CD4-positive, alpha-beta T cell (primary cell): ENCODE data around the gene LPP. TPM values are rescaled to one million over a fixed set of nuclear protein-coding genes. Genes with fewer than 3 reads are reported as not detected.

ENCODE experiments used
- ATAC-seq: fragments of 200-7000 bp; cut with Tn5 transposase; one replicate; pipeline ENCODE4 v1.10.0; 2022; ENCODE audit warnings: mild to moderate bottlenecking; ENCODE audit not compliant: poor library complexity
- CTCF ChIA-PET: fragments of 350-600 bp; sonication (Branson Sonifier 250); formaldehyde crosslinking; loops from one replicate; lab custom pipeline; 2021; ENCODE audit warnings: antibody characterized with exemption, inconsistent platforms; lab: Charles Lee
- POLR2A ChIA-PET: fragments of 350-600 bp; sonication (Branson Sonifier 250); formaldehyde crosslinking; loops from one replicate; lab custom pipeline; 2021; ENCODE audit warnings: antibody characterized with exemption, inconsistent platforms; lab: Charles Lee
- DNase-seq, 14 experiments: peaks; one replicate each; pipeline ENCODE4 v3.0.0-alpha.2; 2013 to 2020; ENCODE audit warnings: mixed read lengths in 2 of 14
- H3K27ac ChIP-seq, 2 donors: one replicate each; pipeline versions ENCODE4 v1.5.1 to v1.7.0; 2013; ENCODE audit warnings: low read length in 2 of 2, low read depth in 1 of 2, mild to moderate bottlenecking in 1 of 2
- H3K27me3 ChIP-seq, 2 experiments: 1 replicate in 1 of 2; 2 replicates in 1 of 2; pipeline versions ENCODE4 v1.6.1 to v1.7.0; 2013; ENCODE audit warnings: low read length in 2 of 2, control low read depth in 1 of 2, mild to moderate bottlenecking in 1 of 2, moderate library complexity in 1 of 2; ENCODE audit not compliant: insufficient read depth in 2 of 2, control insufficient read depth in 1 of 2
- H3K36me3 ChIP-seq: one replicate; pipeline ENCODE4 v1.6.1; 2013; ENCODE audit warnings: low read length, control low read depth; ENCODE audit not compliant: insufficient read depth
- H3K4me1 ChIP-seq: one replicate; pipeline ENCODE4 v1.6.1; 2013; ENCODE audit warnings: low read length, control low read depth; ENCODE audit not compliant: insufficient read depth
- H3K4me3 ChIP-seq: one replicate; pipeline ENCODE4 v1.5.1; 2013; ENCODE audit warnings: mild to moderate bottlenecking, low read length, moderate library complexity
- H3K9me3 ChIP-seq, 2 experiments: 1 replicate in 1 of 2; 2 replicates in 1 of 2; pipeline versions ENCODE4 v1.6.1 to v1.7.0; 2013; ENCODE audit warnings: low read length in 2 of 2, mild to moderate bottlenecking in 2 of 2, control low read depth in 1 of 2, moderate library complexity in 1 of 2; ENCODE audit not compliant: control insufficient read depth in 1 of 2, insufficient read depth in 1 of 2
- H3K27ac Mint-ChIP-seq: one replicate; pipeline ENCODE4 v1.8.0; 2020; ENCODE audit warnings: mixed read lengths
- H3K27me3 Mint-ChIP-seq: one replicate; pipeline ENCODE4 v1.8.0; 2021; ENCODE audit warnings: mixed read lengths
- H3K36me3 Mint-ChIP-seq: one replicate; pipeline ENCODE4 v1.8.0; 2021; ENCODE audit warnings: low read depth, mixed read lengths
- H3K4me1 Mint-ChIP-seq: one replicate; pipeline ENCODE4 v1.8.0; 2021; ENCODE audit warnings: low read depth, mixed read lengths
- H3K4me3 Mint-ChIP-seq: one replicate; pipeline ENCODE4 v1.8.0; 2020; ENCODE audit warnings: mild to moderate bottlenecking, mixed read lengths
- H3K9me3 Mint-ChIP-seq: one replicate; pipeline ENCODE4 v1.8.0; 2020; ENCODE audit warnings: mixed read lengths
- intact Hi-C, 2 experiments: fragments of 100-400 bp; cut with DNase I in 1 of 2; cut with micrococcal nuclease in 1 of 2; formaldehyde crosslinking; loops; one replicate each; pipeline versions ENCODE4 v1.15.1 to v1.9.0; 2023 to 2025; cut with DNase I, micrococcal nuclease
- total RNA-seq, 174 experiments: library from RNA in 2 of 174; stranded (reverse) in 2 of 174; gene quantifications; one replicate each; pipeline ENCODE4 v1.2.3 and lab custom pipeline; 2021 to 2026
- TF ChIP-seq, protein P1 (sequence below): fragments of 200-600 bp; IDR thresholded peaks from one replicate; pipeline ENCODE4 v1.8.0; 2022; ENCODE audit warnings: antibody characterized with exemption, mild to moderate bottlenecking

LPP gene
- total RNA-seq, 2 experiments from 2014 or later: 45.6 to 45.9 TPM

DNA sequence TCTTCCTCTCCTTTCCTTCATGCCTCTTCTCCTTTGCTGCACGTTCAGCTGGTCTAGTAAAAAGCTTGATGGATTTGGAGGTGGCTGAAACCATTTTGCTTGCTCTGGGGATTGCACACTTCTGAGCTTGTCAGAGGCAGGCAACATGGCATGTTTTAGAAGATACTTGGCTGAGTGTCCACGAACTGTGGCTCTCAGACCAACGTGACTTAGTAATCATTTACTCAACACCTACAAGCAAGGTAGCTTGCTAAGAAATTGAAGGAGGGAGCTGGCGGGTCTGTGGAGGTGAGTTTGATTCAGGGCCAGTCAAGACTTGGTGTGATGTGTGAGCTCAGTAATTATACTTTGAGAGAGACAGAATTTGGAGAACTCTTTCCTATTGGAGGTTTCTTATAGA lies 196.0 kb downstream of the LPP start:
- H3K9me3 ChIP-seq: no peaks in the 10 kb centered on the region
- no peaks in the 10 kb centered on the region for H3K4me1 ChIP-seq
- no peaks in the 10 kb centered on the region for H3K4me1 Mint-ChIP-seq
- no peaks in the 10 kb centered on the region for H3K36me3 ChIP-seq
- no peaks in the 10 kb centered on the region for H3K9me3 Mint-ChIP-seq
- no peak overlapping the region for H3K4me3 Mint-ChIP-seq
- H3K27me3 Mint-ChIP-seq: no peaks in the 10 kb centered on the region
- H3K27me3 ChIP-seq: no peaks in the 10 kb centered on the region
- intact Hi-C loops: loop anchor here in 1 of 2 experiments (10.0 kb wide), 1 partner anchor 195 kb away; the partner anchor contains the start of gene LPP
- no peak overlapping the region for H3K27ac Mint-ChIP-seq
- no peak for ATAC-seq
- TF ChIP-seq, protein P1, sequence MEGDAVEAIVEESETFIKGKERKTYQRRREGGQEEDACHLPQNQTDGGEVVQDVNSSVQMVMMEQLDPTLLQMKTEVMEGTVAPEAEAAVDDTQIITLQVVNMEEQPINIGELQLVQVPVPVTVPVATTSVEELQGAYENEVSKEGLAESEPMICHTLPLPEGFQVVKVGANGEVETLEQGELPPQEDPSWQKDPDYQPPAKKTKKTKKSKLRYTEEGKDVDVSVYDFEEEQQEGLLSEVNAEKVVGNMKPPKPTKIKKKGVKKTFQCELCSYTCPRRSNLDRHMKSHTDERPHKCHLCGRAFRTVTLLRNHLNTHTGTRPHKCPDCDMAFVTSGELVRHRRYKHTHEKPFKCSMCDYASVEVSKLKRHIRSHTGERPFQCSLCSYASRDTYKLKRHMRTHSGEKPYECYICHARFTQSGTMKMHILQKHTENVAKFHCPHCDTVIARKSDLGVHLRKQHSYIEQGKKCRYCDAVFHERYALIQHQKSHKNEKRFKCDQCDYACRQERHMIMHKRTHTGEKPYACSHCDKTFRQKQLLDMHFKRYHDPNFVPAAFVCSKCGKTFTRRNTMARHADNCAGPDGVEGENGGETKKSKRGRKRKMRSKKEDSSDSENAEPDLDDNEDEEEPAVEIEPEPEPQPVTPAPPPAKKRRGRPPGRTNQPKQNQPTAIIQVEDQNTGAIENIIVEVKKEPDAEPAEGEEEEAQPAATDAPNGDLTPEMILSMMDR: no peak
- ChIA-PET CTCF (interaction anchor here (1.2 to 1.3 kb wide), 2 partner anchors 9 to 108 kb away, joined by 3 read pairs; no protein-coding TSS in a partner anchor), POLR2A (interaction anchor here (0.8 to 1.9 kb wide), 2 partner anchors 9 to 27 kb away, joined by 3 to 7 read pairs; no protein-coding TSS in a partner anchor)
- no peak for DNase-seq
- H3K27ac ChIP-seq: no peak overlapping the region
- H3K4me3 ChIP-seq: no peak overlapping the region
- H3K36me3 Mint-ChIP-seq: peaks cover 11% of the 10 kb centered on the region

DNA sequence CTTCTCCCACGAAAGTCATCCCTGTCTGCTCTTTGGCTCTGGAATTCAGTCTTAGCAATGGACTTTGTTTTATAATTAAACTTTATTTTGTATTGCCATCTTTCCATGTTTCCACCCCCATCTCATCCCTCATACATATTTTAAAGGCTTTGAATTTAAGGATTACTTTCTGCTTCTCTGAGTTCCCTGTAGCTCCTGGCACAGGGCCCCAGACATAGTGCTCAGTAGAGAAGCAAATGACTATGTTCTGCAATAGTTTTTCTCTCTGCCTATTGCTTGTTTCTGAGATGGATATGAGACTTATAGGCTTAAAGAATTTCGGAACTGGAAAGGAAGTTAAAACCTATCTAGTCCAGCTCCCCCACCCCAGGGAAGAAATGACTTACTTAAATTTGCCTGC lies 197.0 kb downstream of the LPP start:
- TF ChIP-seq, protein P1: no peak
- Mint-ChIP-seq H3K4me1 (no peaks in the 10 kb centered on the region), H3K27me3 (no peaks in the 10 kb centered on the region), H3K4me3 (no peak overlapping the region), H3K9me3 (no peaks in the 10 kb centered on the region), H3K36me3 (peaks cover 4% of the 10 kb centered on the region), H3K27ac (no peak overlapping the region)
- DNase-seq: no peak
- no peak for ATAC-seq
- H3K27me3 ChIP-seq: no peaks in the 10 kb centered on the region
- intact Hi-C loops: no loop called here
- ChIA-PET POLR2A (interaction anchor here (1.9 kb wide), 1 partner anchor 28 kb away, joined by 7 read pairs; no protein-coding TSS in a partner anchor), CTCF (interaction anchor here (1.2 kb wide), 1 partner anchor 107 kb away, joined by 3 read pairs; no protein-coding TSS in a partner anchor)
- no peaks in the 10 kb centered on the region for H3K4me1 ChIP-seq
- no peaks in the 10 kb centered on the region for H3K9me3 ChIP-seq
- H3K27ac ChIP-seq: no peak overlapping the region
- no peaks in the 10 kb centered on the region for H3K36me3 ChIP-seq
- no peak overlapping the region for H3K4me3 ChIP-seq

DNA sequence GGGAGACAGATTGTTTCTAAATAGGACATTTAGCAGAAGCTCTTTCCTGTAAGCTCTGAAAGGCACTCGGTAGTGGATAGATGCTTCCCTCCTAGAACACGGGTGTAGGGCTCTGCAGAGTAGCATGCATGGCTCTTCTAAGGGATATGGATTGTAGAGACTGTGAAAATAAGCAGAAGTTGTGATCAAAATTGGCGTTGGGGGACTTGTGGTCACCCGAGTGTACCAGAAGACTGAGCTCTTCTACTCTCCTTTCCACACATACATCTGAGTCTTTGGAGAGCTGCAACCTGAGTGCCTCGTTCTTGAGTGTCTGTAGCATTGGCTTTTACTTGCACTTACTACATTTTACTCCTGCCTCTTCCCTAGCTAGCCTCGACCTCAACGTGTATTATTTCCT lies 197.7 kb downstream of the LPP start:
- H3K4me3 ChIP-seq: no peak overlapping the region
- H3K27ac ChIP-seq: no peak overlapping the region

More for the DNA sequence above, 197.7 kb downstream of the LPP start:
- H3K36me3 Mint-ChIP-seq: peaks cover 4% of the 10 kb centered on the region
- H3K4me3 Mint-ChIP-seq: no peak overlapping the region
- ATAC-seq: no peak
- no peak overlapping the region for H3K27ac Mint-ChIP-seq
- DNase-seq: no peak
- POLR2A ChIA-PET: no interaction called here
- TF ChIP-seq, protein P1: no peak
- intact Hi-C loops: no loop called here
- CTCF ChIA-PET: no interaction called here
- no peaks in the 10 kb centered on the region for H3K9me3 Mint-ChIP-seq
- Histone ChIP-seq H3K36me3 (no peaks in the 10 kb centered on the region), H3K4me1 (no peaks in the 10 kb centered on the region), H3K9me3 (no peaks in the 10 kb centered on the region), H3K27me3 (no peaks in the 10 kb centered on the region)
- no peaks in the 10 kb centered on the region for H3K4me1 Mint-ChIP-seq
- no peaks in the 10 kb centered on the region for H3K27me3 Mint-ChIP-seq
